Activated CD4-positive, alpha-beta T cell treated with anti-CD3 and anti-CD28 coated beads for 1 hour (primary cell): ENCODE data around the gene ZNF2.

Source experiments
- DNase-seq: peaks from one replicate; pipeline ENCODE4 v3.0.0-alpha.2; 2020

Gene ZNF2

DNA sequence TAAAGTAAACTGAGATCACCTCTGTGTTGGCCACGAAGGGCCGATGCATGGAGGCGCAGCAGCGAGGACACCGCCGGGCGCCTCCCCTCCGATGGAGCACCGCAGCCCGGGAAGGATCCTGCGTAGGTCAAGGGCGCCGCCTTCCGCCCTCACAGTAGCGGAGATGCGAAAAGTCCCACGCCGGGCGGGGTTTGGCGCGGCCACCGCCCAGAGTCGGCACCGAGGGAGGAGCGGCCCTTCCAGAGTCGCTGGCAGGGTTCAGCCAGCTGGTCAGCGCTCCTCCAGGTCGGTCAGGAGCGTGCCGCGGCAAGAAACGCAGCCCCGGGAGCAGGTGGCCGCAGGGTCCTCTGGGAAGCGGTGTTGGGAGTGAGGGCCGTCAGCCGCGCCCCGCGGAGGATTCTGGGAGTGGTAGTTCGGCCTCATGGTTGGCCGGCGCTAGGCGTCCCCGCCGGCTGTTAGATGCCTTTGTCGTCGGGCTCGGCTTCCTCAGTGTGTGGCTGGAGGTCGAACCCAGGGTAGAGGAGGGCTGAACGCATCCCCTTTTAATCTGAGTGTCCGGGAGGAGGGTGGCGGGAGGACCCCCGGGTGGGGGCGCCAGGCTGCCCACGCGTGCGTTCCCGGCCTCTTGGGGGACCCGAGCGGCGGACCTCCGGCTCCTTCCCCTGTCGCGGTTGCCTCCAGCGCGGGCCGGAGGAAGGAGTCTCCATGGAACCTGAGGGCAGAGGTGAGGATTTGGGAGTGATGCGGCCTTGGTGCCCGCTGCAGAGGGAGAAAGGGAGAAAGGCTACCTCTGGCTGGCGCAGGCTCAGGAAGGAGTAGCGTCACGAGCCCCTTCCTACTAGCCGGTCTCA is 41.7 kb downstream of the ZNF2 start, which contains the start of gene ZNF892:
ZNF892 (plus strand) TSS at position 411 of the 851 bp plus-strand sequence; CDS start at position 706, 295 bp downstream.
- DNase-seq = peak; percentile 70

- no peak for DNase-seq
Measured at GRCh38 chr2:95208106-95208505, 42.5 kb downstream of the ZNF2 start.

- no peak for DNase-seq
Measured at GRCh38 chr2:95215018-95215612, 49.5 kb downstream of the ZNF2 start.

GRCh38 chr2:95220449-95220848 is 54.8 kb downstream of the ZNF2 start:
- no peak for DNase-seq

DNA sequence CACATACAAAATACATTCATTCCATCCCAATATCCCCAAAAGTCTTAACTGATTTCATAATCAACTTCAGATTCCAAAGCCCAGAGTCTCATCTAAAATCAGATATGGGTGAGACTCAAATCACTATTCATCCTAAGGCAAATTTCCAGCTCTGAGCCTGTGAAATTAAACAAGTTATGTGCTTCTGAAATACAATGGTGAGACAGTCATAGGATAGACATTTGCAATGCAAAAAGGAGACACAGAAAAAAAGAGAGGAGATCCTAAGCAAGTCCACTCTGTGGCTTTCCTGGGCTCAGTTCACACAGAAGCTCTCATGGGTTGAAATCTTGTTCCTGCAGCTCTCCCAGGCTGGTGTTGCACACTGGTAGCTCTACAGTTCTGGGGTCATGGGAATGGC is 60.0 kb downstream of the ZNF2 start:
- no peak for DNase-seq

DNA sequence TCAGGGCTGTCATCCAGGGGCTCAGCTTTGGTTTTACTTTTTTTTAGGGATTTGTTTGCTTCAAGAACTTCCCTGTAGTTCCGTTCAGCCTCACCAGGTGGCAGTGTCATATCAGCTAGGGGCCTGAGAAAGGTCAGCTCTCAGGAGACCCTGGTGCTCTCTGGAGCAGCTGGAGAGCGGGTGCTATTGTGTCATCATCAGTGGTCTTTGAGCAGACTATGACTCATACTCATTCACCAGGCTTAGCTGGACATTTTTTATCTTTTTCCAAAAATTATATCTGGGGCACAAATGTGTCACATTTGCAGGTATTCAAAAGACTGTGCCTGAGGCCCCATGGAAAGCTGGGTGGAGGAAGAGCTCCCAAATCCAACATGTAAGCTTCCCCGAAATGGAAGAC is 66.1 kb downstream of the ZNF2 start:
- DNase-seq = no peak

DNA sequence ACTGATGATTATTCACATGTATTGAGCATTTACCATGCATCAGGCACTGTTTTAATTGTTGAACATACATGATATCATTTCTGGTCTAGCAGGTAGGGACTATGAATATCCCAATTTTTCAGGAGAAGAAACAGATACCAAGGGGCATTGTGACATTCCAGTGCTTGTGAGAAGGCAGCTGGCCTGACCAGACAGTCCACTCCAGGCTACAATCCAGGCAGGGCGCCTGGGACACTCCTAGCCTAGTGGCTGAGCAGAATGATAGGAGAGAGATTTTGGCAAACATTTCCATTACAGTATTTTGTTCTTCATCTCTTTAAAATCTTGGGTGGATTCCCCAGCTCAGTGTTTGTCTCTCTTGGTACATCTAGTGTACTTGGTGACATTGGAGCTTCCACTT is 66.6 kb downstream of the ZNF2 start:
- DNase-seq = no peak
